Fibroblast of pulmonary artery (primary cell): ENCODE results near the gene PHACTR3.

Experiments used
- DNase-seq: peaks from one replicate; pipeline ENCODE4 v3.0.0-alpha.2; 2010; ENCODE audit warnings: low read depth
- H3K4me3 ChIP-seq: replicated peaks from 2 replicates; pipeline ENCODE4 v1.5.1; 2011; ENCODE audit warnings: low read depth, mild to moderate bottlenecking, control low read depth, low read length, moderate library complexity
- TF ChIP-seq, protein P1 (sequence below): IDR thresholded peaks from 2 replicates; pipeline ENCODE4 v1.5.1; 2011; ENCODE audit warnings: mild to moderate bottlenecking, control low read depth, low read length, inconsistent platforms; ENCODE audit errors: missing control alignments

The PHACTR3 gene

DNA sequence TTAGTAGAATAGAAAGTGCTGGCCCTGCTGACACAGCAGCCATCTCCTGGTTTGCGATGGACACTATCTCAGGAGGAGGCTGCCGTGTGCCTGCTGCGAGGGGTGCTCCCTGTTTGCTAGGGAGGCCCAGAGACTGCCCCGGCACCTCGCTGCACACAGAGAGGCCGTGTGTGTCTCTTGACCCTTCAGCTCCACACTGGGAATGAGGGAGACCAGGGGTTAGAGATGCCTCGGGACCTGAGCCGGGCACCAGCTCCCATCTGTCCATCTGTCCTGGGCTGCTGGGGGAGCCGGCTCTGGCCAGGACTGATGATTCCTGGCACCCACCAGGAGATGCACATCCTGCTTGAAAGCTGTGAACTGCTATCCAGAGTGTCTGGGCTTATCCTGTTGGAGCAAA is 18.2 kb downstream of the PHACTR3 start:
- TF ChIP-seq, protein P1, sequence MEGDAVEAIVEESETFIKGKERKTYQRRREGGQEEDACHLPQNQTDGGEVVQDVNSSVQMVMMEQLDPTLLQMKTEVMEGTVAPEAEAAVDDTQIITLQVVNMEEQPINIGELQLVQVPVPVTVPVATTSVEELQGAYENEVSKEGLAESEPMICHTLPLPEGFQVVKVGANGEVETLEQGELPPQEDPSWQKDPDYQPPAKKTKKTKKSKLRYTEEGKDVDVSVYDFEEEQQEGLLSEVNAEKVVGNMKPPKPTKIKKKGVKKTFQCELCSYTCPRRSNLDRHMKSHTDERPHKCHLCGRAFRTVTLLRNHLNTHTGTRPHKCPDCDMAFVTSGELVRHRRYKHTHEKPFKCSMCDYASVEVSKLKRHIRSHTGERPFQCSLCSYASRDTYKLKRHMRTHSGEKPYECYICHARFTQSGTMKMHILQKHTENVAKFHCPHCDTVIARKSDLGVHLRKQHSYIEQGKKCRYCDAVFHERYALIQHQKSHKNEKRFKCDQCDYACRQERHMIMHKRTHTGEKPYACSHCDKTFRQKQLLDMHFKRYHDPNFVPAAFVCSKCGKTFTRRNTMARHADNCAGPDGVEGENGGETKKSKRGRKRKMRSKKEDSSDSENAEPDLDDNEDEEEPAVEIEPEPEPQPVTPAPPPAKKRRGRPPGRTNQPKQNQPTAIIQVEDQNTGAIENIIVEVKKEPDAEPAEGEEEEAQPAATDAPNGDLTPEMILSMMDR: no peak
- DNase-seq: no peak
- no peak overlapping the region for H3K4me3 ChIP-seq

GRCh38 chr20:59623133-59623532 is 18.8 kb downstream of the PHACTR3 start:
- TF ChIP-seq, protein P1: no peak
- H3K4me3 ChIP-seq: no peak overlapping the region
- DNase-seq: no peak

- TF ChIP-seq, protein P1: no peak
- no peak for DNase-seq
- H3K4me3 ChIP-seq: no peak overlapping the region
These were observed 19.2 kb downstream of the PHACTR3 start for GRCh38 chr20:59623583-59623982.

DNA sequence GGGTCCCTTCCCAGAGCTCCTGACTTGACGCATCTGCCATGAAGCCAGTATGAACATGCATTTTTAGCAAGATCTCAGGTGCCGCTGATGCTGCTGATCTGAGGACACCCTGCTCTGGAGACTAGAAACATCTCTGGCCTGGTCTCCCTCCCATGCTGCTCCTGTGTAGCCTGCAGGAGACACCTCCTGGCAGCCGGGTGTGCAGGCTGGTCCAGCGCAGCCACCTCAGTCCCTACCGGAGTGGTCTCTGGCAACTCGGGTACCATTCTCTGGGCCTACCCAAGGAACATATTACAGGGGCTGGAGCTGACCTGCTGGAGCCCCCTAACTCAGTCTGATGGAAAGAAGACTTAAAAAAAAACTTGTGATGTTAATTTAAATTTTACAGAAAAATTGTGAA is 20.1 kb downstream of the PHACTR3 start:
- TF ChIP-seq, protein P1: no peak
- H3K4me3 ChIP-seq: no peak overlapping the region
- DNase-seq: no peak

DNA sequence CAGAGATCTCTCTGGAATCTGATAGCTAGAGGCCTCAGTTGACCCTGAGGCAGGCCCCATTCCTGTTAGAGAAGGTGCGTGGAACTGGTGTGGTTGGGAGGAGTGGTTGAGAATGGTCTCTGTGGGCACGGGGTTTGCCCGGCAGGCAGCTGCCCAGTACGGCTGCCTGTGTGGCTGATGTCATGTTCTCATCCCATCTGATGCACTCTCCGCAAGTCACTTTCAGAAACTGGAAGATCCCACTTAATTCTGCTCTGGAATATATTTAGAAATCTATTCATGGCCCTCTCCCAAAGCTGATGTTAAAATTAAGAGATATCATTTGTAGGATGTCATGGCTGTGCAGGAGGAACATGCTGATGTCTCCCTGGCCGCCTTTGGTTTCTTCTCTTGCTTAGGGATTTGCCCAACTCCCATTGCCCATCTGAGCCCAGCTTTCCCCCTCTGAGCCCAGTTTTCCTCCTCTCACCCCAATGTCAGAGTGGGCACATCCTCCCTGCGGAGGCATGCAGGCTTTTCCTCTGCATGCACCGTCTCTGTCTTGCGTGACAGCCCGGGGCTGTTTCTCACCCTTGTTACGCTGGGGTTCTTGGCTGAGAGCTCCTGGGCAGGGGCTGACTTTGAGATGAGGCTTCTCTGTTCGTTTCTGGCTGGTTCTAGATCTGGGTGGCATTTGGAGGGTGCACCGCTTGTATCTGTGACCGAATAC is 21.0 kb downstream of the PHACTR3 start:
- DNase-seq: no peak
- TF ChIP-seq, protein P1: no peak
- no peak overlapping the region for H3K4me3 ChIP-seq

DNA sequence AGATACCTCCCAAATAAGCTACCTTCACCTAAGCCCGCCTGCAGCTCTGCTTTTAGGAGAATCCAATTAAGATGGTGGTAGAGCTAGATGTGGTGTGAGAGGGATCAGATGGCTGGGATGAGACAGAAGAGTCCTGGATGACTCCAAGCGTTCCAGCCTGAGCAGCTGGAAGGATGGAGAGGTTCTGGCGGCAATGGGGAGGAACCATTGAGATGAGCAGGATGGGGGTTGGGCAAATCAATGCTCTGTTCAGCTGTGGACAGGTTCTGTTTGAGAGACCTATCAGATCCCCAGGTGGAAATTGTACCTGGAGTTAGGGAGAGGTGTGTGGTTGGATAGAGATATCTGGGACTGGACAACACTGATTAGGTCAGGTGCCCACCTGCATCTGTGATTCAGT is 23.0 kb downstream of the PHACTR3 start:
- TF ChIP-seq, protein P1: no peak
- H3K4me3 ChIP-seq: no peak overlapping the region
- no peak for DNase-seq

GRCh38 chr20:59628171-59628570 is 23.8 kb downstream of the PHACTR3 start:
- DNase-seq: no peak
- TF ChIP-seq, protein P1: no peak
- no peak overlapping the region for H3K4me3 ChIP-seq
